Common myeloid progenitor, CD34-positive (primary cell): Measurements from ENCODE around the gene DARS1.
A peak's percentile ranks its signal among the peaks of the same experiment; 100 is the strongest.

Experiments used
- CTCF ChIA-PET: fragments of 350-600 bp; sonication (Branson Sonifier 250); formaldehyde crosslinking; loops from one replicate; lab custom pipeline; 2021; ENCODE audit warnings: antibody characterized with exemption; lab: Charles Lee
- POLR2A ChIA-PET: fragments of 350-600 bp; sonication (Branson Sonifier 250); formaldehyde crosslinking; loops from one replicate; lab custom pipeline; 2021; ENCODE audit warnings: antibody characterized with exemption; lab: Charles Lee
- DNase-seq, 3 donors: peaks; one replicate each; pipeline versions ENCODE4 v3.0.0 to v3.0.0-alpha.2; 2013
- H3K27ac ChIP-seq, 2 experiments: 1 replicate in 1 of 2; 2 replicates in 1 of 2; pipeline ENCODE4 v1.7.0; 2013; ENCODE audit warnings: inconsistent platforms in 2 of 2, low read length in 2 of 2, mild to moderate bottlenecking in 2 of 2, low read depth in 1 of 2, moderate library complexity in 1 of 2; ENCODE audit not compliant: severe bottlenecking in 2 of 2, insufficient read depth in 1 of 2, poor library complexity in 1 of 2
- H3K27me3 ChIP-seq, 5 experiments: replicated peaks in 2 of 5; 1 replicate in 3 of 5; 2 replicates in 2 of 5; pipeline versions ENCODE4 v1.6.1 to v1.7.0; 2013; ENCODE audit warnings: low read length in 4 of 5, mild to moderate bottlenecking in 2 of 5, moderate library complexity in 2 of 5, inconsistent platforms in 1 of 5; ENCODE audit not compliant: insufficient read depth in 5 of 5, control insufficient read depth in 4 of 5
- H3K36me3 ChIP-seq, 4 experiments: 1 replicate in 2 of 4; 2 replicates in 2 of 4; pipeline versions ENCODE4 v1.6.1 to v1.7.0; 2013; ENCODE audit warnings: low read length in 3 of 4, control low read depth in 1 of 4, mild to moderate bottlenecking in 1 of 4; ENCODE audit not compliant: control insufficient read depth in 4 of 4, insufficient read depth in 4 of 4
- H3K4me1 ChIP-seq, 4 experiments: 1 replicate in 3 of 4; 2 replicates in 1 of 4; pipeline versions ENCODE4 v1.6.1 to v1.7.1; 2013; ENCODE audit warnings: low read length in 3 of 4, mild to moderate bottlenecking in 3 of 4, control low read depth in 1 of 4, inconsistent platforms in 1 of 4, moderate library complexity in 1 of 4; ENCODE audit not compliant: control insufficient read depth in 4 of 4, insufficient read depth in 4 of 4; ENCODE audit errors: control extremely low read depth in 1 of 4
- H3K4me3 ChIP-seq, 7 experiments: 1 replicate in 4 of 7; 2 replicates in 3 of 7; pipeline versions ENCODE4 v1.5.1 to v1.7.0; 2013; ENCODE audit warnings: mild to moderate bottlenecking in 7 of 7, low read length in 6 of 7, moderate library complexity in 6 of 7, inconsistent platforms in 2 of 7, low read depth in 2 of 7, control low read depth in 1 of 7; ENCODE audit not compliant: insufficient read depth in 4 of 7, control insufficient read depth in 1 of 7; ENCODE audit errors: extremely low read depth in 1 of 7
- H3K9me3 ChIP-seq, 5 experiments: 1 replicate in 4 of 5; 2 replicates in 1 of 5; pipeline versions ENCODE4 v1.6.1 to v1.7.1; 2013; ENCODE audit warnings: low read length in 4 of 5, mild to moderate bottlenecking in 2 of 5, inconsistent platforms in 1 of 5, low read depth in 1 of 5, moderate library complexity in 1 of 5; ENCODE audit not compliant: control insufficient read depth in 4 of 5, insufficient read depth in 2 of 5; ENCODE audit errors: control extremely low read depth in 1 of 5
- WGBS: methylation state at CpG from one replicate; pipeline ENCODE4 v1.1.5; 2013; ENCODE audit not compliant: insufficient coverage; 5-methylcytosine and 5-hydroxymethylcytosine counted together

Gene DARS1

GRCh38 chr2:135954020-135954601 lies 31.3 kb downstream of the DARS1 start:
- WGBS, result no CpG with 5 or more reads among the region's 5 CpGs
- ChIA-PET CTCF (interaction anchor here (1.1 kb wide), 1 partner anchor 430 kb away, joined by 3 read pairs; no protein-coding TSS in a partner anchor), POLR2A (no interaction called here)
- Histone ChIP-seq H3K36me3 (peaks cover 0 to 34% (median 14%) of the 10 kb centered on the region in 4 experiments), H3K9me3 (no peaks in the 10 kb centered on the region), H3K27me3 (no peaks in the 10 kb centered on the region), H3K4me3 (no peak overlapping the region), H3K27ac (no peak overlapping the region), H3K4me1 (peaks cover 0 to 4% (median 0%) of the 10 kb centered on the region in 4 experiments)
- DNase-seq, result no peak

- H3K36me3 ChIP-seq, result peaks cover 0 to 27% (median 13%) of the 10 kb centered on the region in 4 experiments
- ChIA-PET POLR2A (no interaction called here), CTCF (interaction anchor here (1.2 kb wide), 1 partner anchor 42 kb away, joined by 3 read pairs; no protein-coding TSS in a partner anchor)
- no CpG with 5 or more reads among the region's 5 CpGs for WGBS
- no peaks in the 10 kb centered on the region for H3K27me3 ChIP-seq
- H3K4me1 ChIP-seq, result peaks cover 0 to 11% (median 2%) of the 10 kb centered on the region in 4 experiments
- H3K27ac ChIP-seq, result no peak overlapping the region
- H3K9me3 ChIP-seq, result no peaks in the 10 kb centered on the region
- no peak overlapping the region for H3K4me3 ChIP-seq
- DNase-seq, result no peak
Observed at GRCh38 chr2:135952891-135953290, 32.5 kb downstream of the DARS1 start.

- ChIA-PET CTCF (interaction anchor here (1.3 kb wide), 1 partner anchor 34 kb away, joined by 3 read pairs; no protein-coding TSS in a partner anchor), POLR2A (no interaction called here)
- Histone ChIP-seq H3K36me3 (peaks cover 0 to 21% (median 9%) of the 10 kb centered on the region in 4 experiments), H3K4me3 (no peak overlapping the region), H3K9me3 (no peaks in the 10 kb centered on the region), H3K27me3 (no peaks in the 10 kb centered on the region), H3K4me1 (peaks cover 0 to 11% (median 2%) of the 10 kb centered on the region in 4 experiments), H3K27ac (no peak overlapping the region)
- 95% methylated on average over 2 of the region's 3 CpGs for WGBS
- DNase-seq, result no peak
Observed at GRCh38 chr2:135951041-135951583, 34.3 kb downstream of the DARS1 start.

- ChIA-PET POLR2A (no interaction called here), CTCF (interaction anchor here (0.7 to 1.2 kb wide), 3 partner anchors 9 to 441 kb away, joined by 3 to 4 read pairs (median 3); no protein-coding TSS in a partner anchor)
- Histone ChIP-seq H3K4me1 (peaks cover 0 to 11% (median 2%) of the 10 kb centered on the region in 4 experiments), H3K36me3 (peaks cover 0 to 17% (median 12%) of the 10 kb centered on the region in 4 experiments), H3K27ac (peak overlapping the region; percentile 68 to 85), H3K4me3 (no peak overlapping the region), H3K9me3 (no peaks in the 10 kb centered on the region), H3K27me3 (no peaks in the 10 kb centered on the region)
- DNase-seq, result no peak
- 80% methylated on average over 1 of the region's 3 CpGs for WGBS
Observed at GRCh38 chr2:135949451-135950234, 35.8 kb downstream of the DARS1 start.

- ChIA-PET CTCF (interaction anchor here (0.7 kb wide), 1 partner anchor 31 kb away, joined by 4 read pairs; no protein-coding TSS in a partner anchor), POLR2A (interaction anchor here (1.3 kb wide), 1 partner anchor 168 kb away, joined by 4 read pairs; no protein-coding TSS in a partner anchor)
- peaks cover 0 to 11% (median 2%) of the 10 kb centered on the region in 4 experiments for H3K4me1 ChIP-seq
- H3K36me3 ChIP-seq, result peaks cover 0 to 14% (median 12%) of the 10 kb centered on the region in 4 experiments
- peak overlapping the region; percentile 68 to 85 for H3K27ac ChIP-seq
- no peaks in the 10 kb centered on the region for H3K27me3 ChIP-seq
- no peaks in the 10 kb centered on the region for H3K9me3 ChIP-seq
- WGBS, result 100% methylated on average over 5 of the region's 9 CpGs
- no peak overlapping the region for H3K4me3 ChIP-seq
- DNase-seq, result peak; percentile 53 to 87 (median 82)
Observed at GRCh38 chr2:135948642-135949355, 36.6 kb downstream of the DARS1 start.

- H3K4me3 ChIP-seq, result no peak overlapping the region
- CTCF ChIA-PET, result interaction anchor here (1.1 kb wide), 1 partner anchor 430 kb away, joined by 3 read pairs; no protein-coding TSS in a partner anchor
- DNase-seq, result no peak
- no peaks in the 10 kb centered on the region for H3K27me3 ChIP-seq
- H3K27ac ChIP-seq, result peak overlapping the region; percentile 54 to 85
- WGBS, result no CpG with 5 or more reads among the region's 1 CpG
- POLR2A ChIA-PET, result interaction anchor here (1.3 kb wide), 1 partner anchor 169 kb away, joined by 4 read pairs; no protein-coding TSS in a partner anchor
- peaks cover 0 to 14% (median 11%) of the 10 kb centered on the region in 4 experiments for H3K36me3 ChIP-seq
- H3K4me1 ChIP-seq, result peaks cover 0 to 11% (median 2%) of the 10 kb centered on the region in 4 experiments
- no peaks in the 10 kb centered on the region for H3K9me3 ChIP-seq
Observed at GRCh38 chr2:135948141-135948540, 37.3 kb downstream of the DARS1 start.
